ENCODE measurements around the gene ACACA.

The ACACA gene

GRCh38 chr17:37123386-37123785 is 283.2 kb downstream of the ACACA start:
- no peak for DNase-seq

GRCh38 chr17:37121616-37122015 is 285.0 kb downstream of the ACACA start:
- DNase-seq: no peak

DNA sequence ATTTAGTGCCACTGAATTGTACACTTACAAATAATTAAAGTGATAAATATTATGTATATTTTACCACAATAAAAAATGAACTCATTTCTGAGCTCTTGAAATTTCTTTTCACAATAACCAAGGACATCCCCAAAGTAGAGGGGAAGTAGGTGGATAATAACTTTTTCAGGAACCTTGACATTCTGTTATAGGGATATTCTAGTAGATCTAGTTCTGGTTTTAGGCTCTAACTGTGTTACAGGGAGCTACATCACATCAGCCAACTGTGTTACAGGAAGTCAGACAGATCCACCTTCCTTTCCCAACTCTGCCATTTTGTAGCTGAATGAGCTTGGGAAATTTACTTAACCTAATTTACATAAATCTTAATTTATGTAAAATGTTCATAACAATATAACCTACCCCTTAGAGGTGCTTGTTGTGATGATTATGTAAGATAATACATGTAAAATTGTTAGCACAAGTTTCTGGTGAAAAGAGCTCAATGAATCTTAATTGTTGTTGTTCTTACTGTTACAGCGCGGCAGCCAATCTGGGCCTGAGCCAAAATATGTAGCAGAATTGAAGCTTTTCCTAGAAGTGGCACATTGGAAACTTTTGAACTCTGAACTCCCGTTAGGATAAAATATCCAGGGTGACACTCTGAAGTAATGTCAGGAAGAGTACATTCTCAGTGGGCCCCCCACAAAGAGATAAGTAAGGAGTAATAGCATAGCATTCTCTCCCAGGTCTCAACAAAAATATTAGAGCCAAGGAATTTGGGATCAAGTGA is 288.1 kb downstream of the ACACA start:
- no peak for DNase-seq

GRCh38 chr17:37117373-37118142 is 289.1 kb downstream of the ACACA start:
- no peak for DNase-seq

DNA sequence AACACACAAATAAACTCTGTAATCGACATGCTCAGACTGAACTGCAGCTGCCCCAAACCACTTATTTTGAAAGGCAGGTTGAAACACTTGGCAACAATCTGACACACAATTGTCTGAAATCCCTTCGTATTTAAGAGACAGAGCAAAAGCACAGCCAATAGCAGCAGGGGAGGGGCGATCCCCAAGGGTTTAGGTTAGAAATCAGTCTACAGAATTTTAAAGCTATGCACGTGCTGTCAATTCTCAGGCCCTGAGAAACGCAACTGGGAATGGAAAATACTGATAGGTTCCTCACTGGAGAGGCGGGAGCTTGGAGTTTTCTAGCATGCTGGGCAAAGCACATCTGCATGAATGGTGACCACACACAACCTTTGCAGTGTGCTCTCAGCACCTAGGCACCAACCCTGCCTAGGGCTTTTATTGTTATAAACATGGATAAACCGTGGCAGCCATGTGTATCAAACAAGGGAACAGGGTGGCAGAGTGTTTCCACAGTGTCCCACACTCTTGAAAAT is 289.9 kb downstream of the ACACA start:
- no peak for DNase-seq

- DNase-seq: no peak
Measured at GRCh38 chr17:37111329-37111728, 295.3 kb downstream of the ACACA start.

- DNase-seq: no peak
Measured at GRCh38 chr17:37110746-37111145, 295.9 kb downstream of the ACACA start.

GRCh38 chr17:37109731-37110710 is 296.6 kb downstream of the ACACA start:
- DNase-seq: no peak

DNA sequence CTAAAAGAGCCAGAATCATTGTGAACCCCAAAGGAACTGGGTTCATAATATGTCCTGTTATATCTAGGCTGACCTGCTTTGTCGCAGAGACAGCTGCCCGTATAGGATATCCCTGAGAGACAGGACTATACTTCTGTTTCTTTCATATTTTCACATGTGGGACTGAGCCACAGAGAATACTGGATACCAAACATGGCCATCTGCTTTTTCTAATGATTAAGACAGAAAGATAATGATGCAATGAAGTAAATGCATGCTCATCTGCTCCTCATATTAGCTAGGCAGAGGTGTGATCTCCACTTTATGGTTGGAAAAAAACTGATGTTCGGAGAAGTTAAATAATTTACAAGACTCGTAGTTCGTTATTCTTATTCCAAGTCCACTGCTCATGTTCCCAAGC is 297.5 kb downstream of the ACACA start:
- no peak for DNase-seq

DNA sequence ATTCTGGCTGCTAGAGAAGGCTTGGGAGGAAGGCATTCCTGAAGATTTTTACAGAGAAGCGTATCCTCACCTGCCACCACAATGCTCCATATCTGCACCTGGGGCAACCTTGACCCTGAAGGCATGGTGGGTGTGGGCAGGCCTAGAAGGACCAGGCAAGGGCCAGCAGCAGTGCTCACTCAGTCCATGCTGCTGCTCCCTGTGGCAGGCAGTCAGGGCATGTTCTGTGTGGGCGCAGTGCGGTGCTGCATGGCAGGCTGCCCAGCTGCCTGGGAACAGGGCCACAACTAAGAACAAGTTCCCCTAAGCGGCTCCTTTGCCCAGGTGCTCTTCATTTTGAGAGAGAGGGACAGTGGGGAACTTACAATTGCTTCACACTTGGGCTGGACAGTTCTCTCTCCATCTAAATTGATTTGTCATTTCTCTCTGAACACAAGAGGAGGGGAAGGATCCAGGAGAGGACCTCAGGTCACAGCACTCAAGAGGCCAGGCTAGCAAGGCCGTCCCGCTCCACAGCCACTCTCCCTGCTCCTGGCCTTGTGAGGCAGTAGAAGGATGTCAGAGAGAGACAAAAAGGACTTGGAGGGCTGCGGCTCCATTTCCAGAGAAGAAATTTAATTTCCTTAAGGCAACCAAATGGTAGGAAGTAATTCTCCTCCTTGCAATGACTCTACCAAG is 299.1 kb downstream of the ACACA start:
- DNase-seq: no peak

DNA sequence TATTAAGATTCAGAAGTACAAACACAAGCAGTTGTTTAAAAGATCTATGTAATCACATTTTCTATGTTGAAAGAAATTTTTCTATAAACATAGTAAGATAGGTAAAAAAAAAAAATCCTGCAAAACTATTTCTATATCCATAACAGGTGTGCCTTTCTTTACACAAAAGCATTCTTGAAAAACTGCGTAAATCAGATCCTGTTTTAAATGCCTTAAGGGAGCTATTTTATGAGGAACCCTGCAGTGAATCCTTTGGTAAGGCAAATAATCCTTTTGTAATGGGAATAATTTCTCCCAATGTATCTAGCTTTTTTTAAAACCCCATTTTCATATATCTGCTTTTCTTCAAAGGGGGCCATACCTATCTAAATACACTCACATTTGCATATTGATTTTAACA is 300.6 kb downstream of the ACACA start:
- no peak for DNase-seq

GRCh38 chr17:37103231-37103630 is 303.4 kb downstream of the ACACA start:
- no peak for DNase-seq

DNA sequence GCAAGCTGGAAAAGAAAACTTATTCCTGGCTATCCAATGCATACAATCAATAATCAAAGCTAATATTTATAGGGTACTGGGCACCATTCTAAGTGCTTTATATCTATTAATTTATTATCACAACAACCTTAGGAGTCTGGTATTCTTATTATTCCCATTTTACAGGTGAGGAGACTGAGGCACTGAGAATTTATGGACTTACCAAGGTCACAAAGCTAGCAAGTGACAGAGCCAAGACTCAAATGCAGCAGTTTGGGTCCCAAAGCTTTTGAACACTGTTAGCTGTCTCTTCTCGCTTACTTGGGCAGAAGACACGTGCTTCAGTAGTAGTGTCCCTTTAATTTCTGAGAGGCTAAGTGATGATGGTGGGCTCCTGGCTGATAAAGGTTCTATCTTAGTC is 305.3 kb downstream of the ACACA start:
- no peak for DNase-seq

DNA sequence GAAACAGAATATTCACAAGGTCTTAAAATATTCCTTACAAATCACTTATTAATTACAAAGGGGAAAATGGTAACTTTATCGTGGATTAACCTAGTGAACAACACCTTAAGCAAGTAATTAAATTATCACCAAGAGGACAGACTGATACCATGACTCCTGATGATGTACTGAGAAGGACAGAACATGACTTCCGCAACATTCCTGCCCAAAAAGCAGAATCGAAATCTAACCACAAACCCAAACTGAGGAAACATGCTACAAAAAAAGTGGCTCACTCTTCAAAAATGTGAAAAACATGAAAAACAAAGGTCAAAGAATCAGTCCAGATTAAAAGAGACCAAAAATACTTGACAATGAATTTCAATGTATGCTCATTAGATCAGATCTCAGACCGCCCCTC is 306.4 kb downstream of the ACACA start:
- no peak for DNase-seq

GRCh38 chr17:37098910-37099664 is 307.5 kb downstream of the ACACA start:
- no peak for DNase-seq

GRCh38 chr17:37098152-37098551 is 308.5 kb downstream of the ACACA start:
- DNase-seq: no peak

DNA sequence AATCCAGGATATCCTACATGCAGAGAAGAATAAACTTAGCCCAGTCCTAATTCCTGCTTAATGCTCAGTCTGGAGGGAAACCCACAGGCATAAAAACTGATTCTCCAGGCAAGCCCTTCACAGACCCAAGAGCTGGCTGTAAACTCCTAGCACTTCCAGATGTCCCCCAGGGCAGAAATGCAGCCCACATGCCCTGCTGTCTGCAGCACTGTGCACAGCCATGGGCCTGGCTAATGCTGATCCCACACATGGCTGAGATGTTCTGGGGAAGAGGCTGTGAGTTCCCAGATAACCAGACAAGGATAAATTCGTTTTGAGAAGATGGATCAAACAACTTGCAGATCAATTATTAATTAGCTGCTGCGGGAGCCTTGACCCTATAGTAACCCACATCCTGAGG is 309.5 kb downstream of the ACACA start:
- DNase-seq: no peak

DNA sequence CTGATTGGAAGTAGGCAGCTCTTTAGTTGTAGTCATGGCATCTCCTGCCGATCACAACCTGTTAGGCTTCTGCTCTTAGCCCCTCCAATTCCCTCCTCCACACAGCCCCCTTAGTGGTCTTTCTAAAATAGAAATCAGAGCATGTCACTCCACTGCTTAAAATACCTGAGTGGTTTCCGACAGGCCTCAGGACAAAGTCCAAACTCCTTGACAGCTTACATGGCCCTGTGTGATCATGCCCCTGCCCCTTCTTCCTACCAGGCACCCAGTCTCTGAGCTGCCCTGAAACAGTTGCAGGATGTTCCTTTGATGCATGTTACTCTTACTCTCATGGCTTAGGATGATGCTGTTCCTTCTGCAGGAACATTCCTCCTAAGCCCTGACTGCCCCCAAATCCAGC is 310.6 kb downstream of the ACACA start:
- no peak for DNase-seq

DNA sequence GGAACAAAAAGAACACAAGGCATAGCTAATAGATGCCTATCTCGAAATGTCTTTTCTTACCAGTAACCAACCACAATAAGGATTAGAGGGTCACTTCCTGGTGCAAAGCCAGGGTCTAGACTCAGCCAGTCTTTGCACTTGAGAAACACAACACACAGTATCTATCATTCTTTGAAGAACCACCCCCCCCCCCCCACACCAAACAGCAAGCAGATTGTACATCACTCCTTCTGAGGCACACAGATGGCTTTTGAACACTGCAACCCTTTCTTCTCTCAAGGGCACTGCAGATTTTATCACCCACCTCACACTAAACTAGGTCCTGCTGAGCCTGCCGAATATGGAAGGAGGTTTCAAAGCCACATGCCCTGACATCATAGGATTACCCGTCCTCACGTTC is 312.2 kb downstream of the ACACA start:
- DNase-seq: no peak

GRCh38 chr17:37092701-37093100 is 313.9 kb downstream of the ACACA start:
- no peak for DNase-seq

DNA sequence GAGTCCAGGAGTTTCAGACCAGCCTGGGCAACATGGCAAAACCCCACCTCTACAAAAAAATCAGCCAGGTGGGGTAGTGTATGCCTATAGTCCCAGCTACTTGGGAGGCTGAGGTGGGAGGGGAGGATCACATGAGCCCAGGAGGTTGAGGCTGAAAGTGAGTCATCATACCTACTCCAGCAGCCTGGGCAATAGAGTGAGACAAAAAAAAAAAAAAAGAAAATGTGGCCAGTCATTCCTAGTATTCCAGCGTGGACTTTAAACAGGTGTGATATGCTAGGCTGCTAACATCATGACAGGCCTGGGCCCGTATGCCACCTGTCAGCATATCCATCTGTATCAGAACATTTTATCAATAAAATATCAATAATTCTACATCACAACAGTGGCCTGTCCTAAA is 314.6 kb downstream of the ACACA start:
- DNase-seq: no peak

GRCh38 chr17:37090941-37091340 is 315.7 kb downstream of the ACACA start:
- no peak for DNase-seq
